Left lung (tissue), 10 donors: ENCODE results near the gene HOXA10. TPM values are rescaled to one million over a fixed set of nuclear protein-coding genes. Genes with fewer than 3 reads are reported as not detected.

Experiments
- ATAC-seq: fragments of 200-7000 bp; cut with Tn5 transposase; one replicate; pipeline ENCODE4 v1.9.1; 2020; ENCODE audit warnings: moderate library complexity
- DNase-seq, 4 donors: peaks; one replicate each; pipeline ENCODE4 v3.0.0-alpha.2; 2013 to 2020
- H3K27ac ChIP-seq, 2 donors: fragments of 200-600 bp; sonication (generic) in 1 of 2; one replicate each; pipeline versions ENCODE4 v1.5.0 to v1.8.0; 2020 to 2021
- H3K27me3 ChIP-seq, 2 donors: fragments of 200-600 bp; sonication (generic) in 1 of 2; one replicate each; pipeline versions ENCODE4 v1.5.0 to v1.8.0; 2020 to 2021
- H3K36me3 ChIP-seq, 2 donors: fragments of 200-600 bp; sonication (generic) in 1 of 2; one replicate each; pipeline versions ENCODE4 v1.5.0 to v1.8.0; 2020 to 2021
- H3K4me1 ChIP-seq, 2 donors: fragments of 200-600 bp; one replicate each; pipeline ENCODE4 v1.8.0; 2021
- H3K4me3 ChIP-seq, 2 donors: fragments of 200-600 bp; sonication (generic) in 1 of 2; one replicate each; pipeline versions ENCODE4 v1.5.0 to v1.8.0; 2020 to 2021; ENCODE audit warnings: mild to moderate bottlenecking in 1 of 2
- H3K9me3 ChIP-seq, 2 donors: fragments of 200-600 bp; sonication (generic) in 1 of 2; one replicate each; pipeline versions ENCODE4 v1.5.0 to v1.8.0; 2020 to 2021
- CTCF ChIP-seq, 2 donors: fragments of 200-600 bp; sonication (generic) in 1 of 2; IDR thresholded peaks; one replicate each; pipeline versions ENCODE4 v1.5.0 to v1.8.0; 2021; ENCODE audit warnings: antibody characterized with exemption in 2 of 2
- intact Hi-C, 2 donors: fragments of 100-400 bp; cut with DNase I; formaldehyde crosslinking; loops; one replicate each; pipeline versions ENCODE4 v1.11.2 to v1.14.2; 2022
- polyA plus RNA-seq, 6 donors: library from polyadenylated mRNA; unstranded; fragments of 120-200 nt; gene quantifications; one replicate each; pipeline ENCODE4 v1.2.1, GENCODE V29; 2013; ENCODE audit not compliant: insufficient read length in 6 of 6
- total RNA-seq, 2 donors: library from RNA; stranded (reverse); fragmentation: NEBNext Ultra II Directional; extraction: Animal tissue kit (Norgen Biotek cat#: 25700); gene quantifications; one replicate each; pipeline ENCODE4 v1.2.1, GENCODE V29; 2021
- donor health status: DM: no; HTN: yes; CAD: no.
- donor health status: DM: no; HTN: no; CAD: no.

The HOXA10 gene
- total and polyA plus RNA-seq, 8 donors = 0.34 to 1.3 (median 0.41) TPM; not detected in 1

- peak in 2 of 4 donors; percentile 27 to 44 for DNase-seq
- intact Hi-C loops = no loop called here
- ATAC-seq = no peak
- H3K4me3 ChIP-seq = no peak overlapping the region
- H3K27me3 ChIP-seq = peaks cover 79 to 100% of the 10 kb centered on the region in 2 donors
- peaks cover 5 to 33% of the 10 kb centered on the region in 2 donors for H3K4me1 ChIP-seq
- no peaks in the 10 kb centered on the region for H3K9me3 ChIP-seq
- H3K27ac ChIP-seq = no peak overlapping the region
- TF ChIP-seq CTCF (IDR thresholded peaks at IDR 0.05) = no peak
- H3K36me3 ChIP-seq = no peaks in the 10 kb centered on the region
Measured at GRCh38 chr7:27157702-27158431, 16.3 kb downstream of the HOXA10 start.

GRCh38 chr7:27156916-27157701 lies 17.0 kb downstream of the HOXA10 start:
- Histone ChIP-seq H3K27ac (peak overlapping the region in 1 of 2 donors; percentile 75), H3K4me1 (peaks cover 5 to 34% of the 10 kb centered on the region in 2 donors)
- peak in 2 of 4 donors; percentile 31 to 47 for DNase-seq

GRCh38 chr7:27156508-27156898 lies 17.6 kb downstream of the HOXA10 start, which contains the start of gene HOXA7:
Gene HOXA7 (minus strand): TSS chr7:27156675. CDS start chr7:27156545, 130 bp downstream.
- peaks cover 88 to 100% of the 10 kb centered on the region in 2 donors for H3K27me3 ChIP-seq
- peak within 1 kb of the TSS; percentile 58 to 75 for H3K27ac ChIP-seq
- peaks cover 5 to 35% of the 10 kb centered on the region in 2 donors for H3K4me1 ChIP-seq
- H3K36me3 ChIP-seq = no peaks in the 10 kb centered on the region
- peak within 1 kb of the TSS; percentile 46 to 52 for H3K4me3 ChIP-seq
- no peaks in the 10 kb centered on the region for H3K9me3 ChIP-seq
- intact Hi-C loops = no loop called here
- no peak for TF ChIP-seq CTCF (IDR thresholded peaks at IDR 0.05)
- ATAC-seq = peak; percentile 20
- peak in 3 of 4 donors; percentile 63 to 88 (median 72) for DNase-seq

More at GRCh38 chr7:27156916-27157701, 17.0 kb downstream of the HOXA10 start:
- peak overlapping the region; percentile 46 to 52 for H3K4me3 ChIP-seq
- TF ChIP-seq CTCF (IDR thresholded peaks at IDR 0.05) = no peak
- H3K9me3 ChIP-seq = no peaks in the 10 kb centered on the region
- peaks cover 86 to 100% of the 10 kb centered on the region in 2 donors for H3K27me3 ChIP-seq
- no peak for ATAC-seq
- intact Hi-C loops = no loop called here
- H3K36me3 ChIP-seq = no peaks in the 10 kb centered on the region

- peak; percentile 7 for ATAC-seq
- Histone ChIP-seq H3K4me1 (peaks cover 5 to 35% of the 10 kb centered on the region in 2 donors), H3K27me3 (peaks cover 94 to 100% of the 10 kb centered on the region in 2 donors), H3K4me3 (peak overlapping the region; percentile 46 to 52), H3K36me3 (no peaks in the 10 kb centered on the region), H3K27ac (peak overlapping the region; percentile 58 to 75), H3K9me3 (no peaks in the 10 kb centered on the region)
- TF ChIP-seq CTCF (IDR thresholded peaks at IDR 0.05) = no peak
- intact Hi-C loops = no loop called here
- DNase-seq = peak in 2 of 4 donors; percentile 37 to 80
Measured at GRCh38 chr7:27155816-27156507, 18.2 kb downstream of the HOXA10 start.
